Thymus (tissue), 14 donors: ENCODE measurements around the gene SLCO6A1. TPM values are rescaled to one million over a fixed set of nuclear protein-coding genes. Genes with fewer than 3 reads are reported as not detected.
A peak's percentile ranks its signal among the peaks of the same experiment; 100 is the strongest.

Experiments used
- DNase-seq, 9 donors: peaks; one replicate each; pipeline ENCODE4 v3.0.0-alpha.2; 2013; ENCODE audit warnings: low spot score in 9 of 9, low read depth in 6 of 9, missing footprints in 1 of 9
- H3K27ac ChIP-seq, 2 donors: one replicate each; pipeline ENCODE4 v1.5.1; 2013; ENCODE audit warnings: control low read depth in 1 of 2, low read depth in 1 of 2, low read length in 1 of 2, mild to moderate bottlenecking in 1 of 2, moderate library complexity in 1 of 2
- H3K27me3 ChIP-seq, 2 donors: one replicate each; pipeline ENCODE4 v1.5.1; 2013; ENCODE audit warnings: low read length in 1 of 2; ENCODE audit not compliant: control insufficient read depth in 2 of 2, insufficient read depth in 1 of 2
- H3K36me3 ChIP-seq, 2 donors: one replicate each; pipeline ENCODE4 v1.5.1; 2013; ENCODE audit warnings: low read length in 1 of 2, mild to moderate bottlenecking in 1 of 2, moderate library complexity in 1 of 2; ENCODE audit not compliant: control insufficient read depth in 2 of 2, insufficient read depth in 2 of 2
- H3K4me1 ChIP-seq, 2 donors: one replicate each; pipeline ENCODE4 v1.5.1; 2013; ENCODE audit warnings: low read length in 2 of 2; ENCODE audit not compliant: control insufficient read depth in 2 of 2, insufficient read depth in 2 of 2
- H3K4me3 ChIP-seq, 2 donors: one replicate each; pipeline ENCODE4 v1.5.1; 2013; ENCODE audit warnings: low read length in 2 of 2, control low read depth in 1 of 2, mild to moderate bottlenecking in 1 of 2
- H3K9me3 ChIP-seq, 2 donors: one replicate each; pipeline ENCODE4 v1.5.1; 2013; ENCODE audit warnings: low read length in 1 of 2, mild to moderate bottlenecking in 1 of 2; ENCODE audit not compliant: control insufficient read depth in 2 of 2, insufficient read depth in 1 of 2
- WGBS: extraction: QIAGEN DNeasy Blood & Tissue Kit; methylation state at CpG from one replicate; pipeline ENCODE4 v1.1.7; 2013; 5-methylcytosine and 5-hydroxymethylcytosine counted together
- long read RNA-seq, 10 donors: transcript quantifications; one replicate each; lab custom pipeline, GENCODE V29; 2026
- polyA plus RNA-seq: library from polyadenylated mRNA; stranded (reverse); fragments of 200-250 nt; gene quantifications from one replicate; pipeline ENCODE4 v1.2.3, GENCODE V29; 2013
- total RNA-seq: library from RNA; stranded (reverse); fragments of 120-200 nt; gene quantifications from one replicate; pipeline ENCODE4 v1.2.4, GENCODE V29; 2013
- donor health status: healthy.

SLCO6A1 gene, protein sequence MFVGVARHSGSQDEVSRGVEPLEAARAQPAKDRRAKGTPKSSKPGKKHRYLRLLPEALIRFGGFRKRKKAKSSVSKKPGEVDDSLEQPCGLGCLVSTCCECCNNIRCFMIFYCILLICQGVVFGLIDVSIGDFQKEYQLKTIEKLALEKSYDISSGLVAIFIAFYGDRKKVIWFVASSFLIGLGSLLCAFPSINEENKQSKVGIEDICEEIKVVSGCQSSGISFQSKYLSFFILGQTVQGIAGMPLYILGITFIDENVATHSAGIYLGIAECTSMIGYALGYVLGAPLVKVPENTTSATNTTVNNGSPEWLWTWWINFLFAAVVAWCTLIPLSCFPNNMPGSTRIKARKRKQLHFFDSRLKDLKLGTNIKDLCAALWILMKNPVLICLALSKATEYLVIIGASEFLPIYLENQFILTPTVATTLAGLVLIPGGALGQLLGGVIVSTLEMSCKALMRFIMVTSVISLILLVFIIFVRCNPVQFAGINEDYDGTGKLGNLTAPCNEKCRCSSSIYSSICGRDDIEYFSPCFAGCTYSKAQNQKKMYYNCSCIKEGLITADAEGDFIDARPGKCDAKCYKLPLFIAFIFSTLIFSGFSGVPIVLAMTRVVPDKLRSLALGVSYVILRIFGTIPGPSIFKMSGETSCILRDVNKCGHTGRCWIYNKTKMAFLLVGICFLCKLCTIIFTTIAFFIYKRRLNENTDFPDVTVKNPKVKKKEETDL
- total RNA-seq, result 0.14 TPM
- 0.37 TPM for polyA plus RNA-seq
- long read RNA-seq, donor 1, result 0 reads
- long read RNA-seq, donor 2, result 0 reads
- long read RNA-seq, donor 3, result 0 reads
- long read RNA-seq, donor 4, result 0 reads
- long read RNA-seq, donor 5, result 0 reads
- long read RNA-seq, donor 6, result 0 reads
- long read RNA-seq, donor 7, result 0 reads
- long read RNA-seq, donor 8, result 0 reads
- long read RNA-seq, donor 9, result 0 reads
- long read RNA-seq, donor 10, result 0 reads

- Histone ChIP-seq H3K27ac (no peak within 1 kb of the TSS), H3K4me1 (no peaks in the 10 kb centered on the region), H3K9me3 (peaks cover 0 to 4% of the 10 kb centered on the region in 2 donors), H3K4me3 (no peak within 1 kb of the TSS), H3K27me3 (no peaks in the 10 kb centered on the region), H3K36me3 (no peaks in the 10 kb centered on the region)
- no peak for DNase-seq
- 97% methylated on average over 43 of the region's 43 CpGs for WGBS
Observed at GRCh38 chr5:102498271-102499034, at the start of gene SLCO6A1. Gene SLCO6A1, minus strand, starts transcription at chr5:102499001. Its CDS starts 157 bp downstream, at chr5:102498844.

- Histone ChIP-seq H3K27me3 (no peaks in the 10 kb centered on the region), H3K9me3 (no peaks in the 10 kb centered on the region), H3K27ac (no peak overlapping the region), H3K36me3 (no peaks in the 10 kb centered on the region), H3K4me3 (no peak overlapping the region), H3K4me1 (no peaks in the 10 kb centered on the region)
- 95% methylated on average over 4 of the region's 4 CpGs for WGBS
- no peak for DNase-seq
Observed at GRCh38 chr5:102547141-102548035, 48.6 kb upstream of the SLCO6A1 start.

DNA sequence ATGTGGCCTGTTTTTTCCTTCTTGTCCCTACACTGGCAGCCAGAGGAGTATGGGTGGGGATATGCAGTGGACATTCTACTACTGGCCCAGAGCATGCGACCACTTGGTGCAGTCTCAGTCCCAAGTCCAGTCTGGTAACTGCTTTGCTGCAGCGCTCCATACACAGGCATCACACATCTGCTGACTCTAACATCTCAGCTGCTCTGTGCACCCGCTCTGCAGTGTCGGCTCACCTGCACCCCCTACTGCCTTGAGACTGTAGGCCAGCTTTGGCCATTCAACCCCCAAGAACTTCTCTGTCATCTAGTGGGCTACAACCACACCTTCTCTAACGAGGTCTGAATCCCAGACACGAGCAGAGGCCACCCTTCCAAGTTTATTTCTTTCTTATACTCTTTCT, 46.4 kb upstream of the SLCO6A1 start:
- peak in 1 of 9 donors; percentile 4 for DNase-seq
- WGBS, result 88% methylated on average over 6 of the region's 6 CpGs
- Histone ChIP-seq H3K4me1 (no peaks in the 10 kb centered on the region), H3K9me3 (no peaks in the 10 kb centered on the region), H3K27me3 (no peaks in the 10 kb centered on the region), H3K4me3 (no peak overlapping the region), H3K36me3 (no peaks in the 10 kb centered on the region), H3K27ac (no peak overlapping the region)

DNA sequence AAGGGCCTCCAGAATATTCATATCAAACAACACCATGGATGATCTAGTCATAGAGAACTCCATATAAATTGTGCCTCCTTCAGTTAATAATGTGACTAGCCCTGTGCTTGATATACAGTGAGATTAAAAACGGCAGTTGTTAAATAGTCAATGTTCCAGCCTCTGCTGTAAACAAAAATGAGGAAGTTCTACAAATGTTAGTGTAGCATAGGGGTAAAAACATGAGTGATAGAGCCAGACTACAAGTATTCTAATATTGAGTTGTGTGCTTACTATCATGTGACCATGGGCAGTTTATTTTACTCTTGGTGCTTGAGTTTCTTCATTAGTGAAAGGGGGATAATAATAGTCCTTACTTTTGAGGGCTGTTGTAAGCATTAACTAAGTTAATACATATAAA, 43.3 kb upstream of the SLCO6A1 start:
- 20% methylated on average over 1 of the region's 1 CpG for WGBS

GRCh38 chr5:102539996-102540728, 41.4 kb upstream of the SLCO6A1 start:
- Histone ChIP-seq H3K9me3 (no peaks in the 10 kb centered on the region), H3K4me3 (no peak overlapping the region), H3K27me3 (no peaks in the 10 kb centered on the region), H3K4me1 (no peaks in the 10 kb centered on the region), H3K27ac (no peak overlapping the region), H3K36me3 (no peaks in the 10 kb centered on the region)
- 94% methylated on average over 5 of the region's 5 CpGs for WGBS
- no peak for DNase-seq

More for the DNA sequence above, 43.3 kb upstream of the SLCO6A1 start:
- DNase-seq, result no peak
- Histone ChIP-seq H3K4me3 (no peak overlapping the region), H3K27me3 (no peaks in the 10 kb centered on the region), H3K9me3 (no peaks in the 10 kb centered on the region), H3K27ac (no peak overlapping the region), H3K4me1 (no peaks in the 10 kb centered on the region), H3K36me3 (no peaks in the 10 kb centered on the region)

DNA sequence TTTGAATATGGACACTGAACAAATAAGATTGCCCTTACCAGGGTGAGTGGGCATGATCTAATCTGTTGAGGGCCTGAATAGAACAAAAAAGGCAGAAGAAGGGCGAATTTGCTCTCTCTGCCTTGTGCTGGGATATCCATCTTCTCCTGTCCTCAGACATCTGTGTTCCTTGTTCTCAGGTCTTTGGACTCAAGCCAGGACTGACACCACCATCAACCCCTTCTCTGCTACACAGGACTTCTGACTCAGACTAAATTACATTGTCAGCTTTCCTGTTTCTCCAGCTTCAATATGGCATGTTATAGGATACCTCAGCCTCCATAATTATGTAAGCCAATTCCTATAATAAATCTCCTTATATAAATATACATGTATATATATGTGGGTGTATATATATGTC, 40.8 kb upstream of the SLCO6A1 start:
- H3K36me3 ChIP-seq, result no peaks in the 10 kb centered on the region
- H3K27me3 ChIP-seq, result no peaks in the 10 kb centered on the region
- no peak overlapping the region for H3K4me3 ChIP-seq
- no peaks in the 10 kb centered on the region for H3K9me3 ChIP-seq
- no peaks in the 10 kb centered on the region for H3K4me1 ChIP-seq
- no peak overlapping the region for H3K27ac ChIP-seq
- 87% methylated on average over 1 of the region's 1 CpG for WGBS
- DNase-seq, result no peak

GRCh38 chr5:102537011-102537410, 38.2 kb upstream of the SLCO6A1 start:
- no peaks in the 10 kb centered on the region for H3K36me3 ChIP-seq
- DNase-seq, result no peak
- H3K4me1 ChIP-seq, result no peaks in the 10 kb centered on the region
- H3K27ac ChIP-seq, result no peak overlapping the region
- H3K27me3 ChIP-seq, result no peaks in the 10 kb centered on the region
- H3K4me3 ChIP-seq, result no peak overlapping the region
- 82% methylated on average over 1 of the region's 1 CpG for WGBS
- no peaks in the 10 kb centered on the region for H3K9me3 ChIP-seq
